ENCODE measurements around the gene HNRNPUL1. TPM values are rescaled to one million over a fixed set of nuclear protein-coding genes. Genes with fewer than 3 reads are reported as not detected.
A peak's percentile ranks its signal among the peaks of the same experiment; 100 is the strongest.

HNRNPUL1 gene
- total and polyA plus RNA-seq, 10 of the 15 experiments (the other 5 are each of a cell fraction or from before 2014, with no cell fraction given): 11.1 to 276 (median 117) TPM

DNA sequence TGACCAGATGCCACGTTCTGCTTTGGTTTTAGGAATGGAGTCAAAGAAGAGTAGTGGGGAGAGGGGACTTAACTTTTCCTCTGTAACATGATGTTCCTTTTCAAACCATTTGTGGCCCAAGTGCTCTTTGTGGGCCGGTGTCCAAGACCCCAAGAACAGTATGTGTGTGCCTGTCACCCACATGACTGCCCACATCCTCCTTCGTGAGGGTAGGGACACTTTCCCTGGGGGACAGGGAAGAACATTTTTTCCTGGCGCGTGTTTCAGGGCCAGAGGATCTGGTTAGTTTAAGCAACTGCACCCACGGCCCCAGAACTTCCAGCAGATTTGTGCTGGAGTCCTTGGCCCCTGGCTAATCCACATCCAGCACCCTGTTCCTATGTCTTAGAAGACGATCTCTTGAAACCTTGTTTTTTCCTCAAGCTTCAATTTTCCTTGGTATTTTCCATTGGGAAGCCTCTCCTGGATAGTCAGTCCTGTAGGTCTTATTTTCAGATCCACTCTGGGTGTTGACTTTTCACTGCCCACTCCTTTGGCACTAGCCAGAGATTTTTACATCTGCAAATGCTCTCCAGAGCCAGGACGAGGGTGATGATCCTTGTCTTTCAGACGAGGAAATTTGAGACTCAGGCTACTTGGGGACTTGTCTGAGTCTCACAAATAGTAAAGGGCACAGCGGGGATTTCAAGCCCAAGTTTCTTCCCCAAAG is 35.0 kb downstream of the HNRNPUL1 start (continued):
- TF ChIP-seq, protein P1, sequence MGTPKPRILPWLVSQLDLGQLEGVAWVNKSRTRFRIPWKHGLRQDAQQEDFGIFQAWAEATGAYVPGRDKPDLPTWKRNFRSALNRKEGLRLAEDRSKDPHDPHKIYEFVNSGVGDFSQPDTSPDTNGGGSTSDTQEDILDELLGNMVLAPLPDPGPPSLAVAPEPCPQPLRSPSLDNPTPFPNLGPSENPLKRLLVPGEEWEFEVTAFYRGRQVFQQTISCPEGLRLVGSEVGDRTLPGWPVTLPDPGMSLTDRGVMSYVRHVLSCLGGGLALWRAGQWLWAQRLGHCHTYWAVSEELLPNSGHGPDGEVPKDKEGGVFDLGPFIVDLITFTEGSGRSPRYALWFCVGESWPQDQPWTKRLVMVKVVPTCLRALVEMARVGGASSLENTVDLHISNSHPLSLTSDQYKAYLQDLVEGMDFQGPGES (IDR thresholded peaks at IDR 0.05): no peak
- TF ChIP-seq WRNIP1 (IDR thresholded peaks at IDR 0.05; ENCODE audit: borderline replicate concordance, low read depth, low read length): no peak

DNA sequence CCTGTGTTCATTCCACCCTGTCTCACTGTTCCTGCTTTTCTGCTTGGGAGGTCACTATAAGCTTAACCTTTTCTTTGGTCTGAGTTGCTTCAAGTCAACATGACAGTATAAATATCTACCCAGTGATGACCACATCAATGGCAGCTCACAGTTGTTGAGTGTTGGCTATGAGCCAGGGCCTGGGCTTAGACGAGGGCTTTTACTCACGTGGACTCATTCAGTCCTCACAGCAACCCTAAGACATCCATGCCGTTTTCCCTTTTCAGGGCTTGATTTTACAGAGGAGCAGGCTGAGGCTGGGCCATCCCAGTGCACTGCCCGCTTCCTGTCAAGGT is 35.5 kb downstream of the HNRNPUL1 start:
- H3K9ac ChIP-seq (ENCODE audit: control insufficient read depth, insufficient read depth, low read length): no peak overlapping the region
- H3K4me3 ChIP-seq: no peak overlapping the region
- H2AFZ ChIP-seq (ENCODE audit: control insufficient read depth, low read depth, low read length): no peak overlapping the region
- BruUV-seq (replicated peaks): no TSS peak
- intact Hi-C loops (cut with micrococcal nuclease; ENCODE audit: unreplicated experiment) (no loop called here), in situ Hi-C loops (cut with MboI) (no loop called here)
- no peak for ATAC-seq
- no peaks in the 10 kb centered on the region for H3K27me3 ChIP-seq (replicated peaks in 1 of 2; ENCODE audit: control insufficient read depth in 2 of 2, insufficient read depth in 2 of 2, low read length in 1 of 2)
- FAIRE-seq: no peak
- CTCF ChIA-PET: interaction anchor here (0.6 to 7.5 kb wide), 2 partner anchors 9 to 138 kb away, joined by 3 to 50 read pairs; no protein-coding TSS in a partner anchor
- no peaks in the 10 kb centered on the region for H4K20me1 ChIP-seq (ENCODE audit: control insufficient read depth, insufficient read depth)
- no peak for DNase-seq (ENCODE audit: low read depth, low spot score)
- POLR2A ChIA-PET: interaction anchor here (3.2 kb wide), 1 partner anchor 36 kb away, joined by 11 read pairs; the partner anchor contains the start of gene HNRNPUL1
- no peak for TF ChIP-seq ATF7 (IDR thresholded peaks at IDR 0.05; ENCODE audit: low read depth)
- TF ChIP-seq POLR2A (IDR thresholded peaks at IDR 0.05; ENCODE audit: low read depth, low read length): 0 out of 2 replicates have a peak, but pooled peaks have one; percentile 16
- WGBS (ENCODE audit: insufficient coverage, insufficient replicate concordance, low lambda C conversion rate, missing lambda C conversion rate): 26% methylated on average over 4 of the region's 4 CpGs
- H3K27ac ChIP-seq (ENCODE audit: control insufficient read depth, insufficient read depth): no peak overlapping the region; the same call in 1 of the 2 replicates
- peaks cover 10% of the 10 kb centered on the region for H3K79me2 ChIP-seq (ENCODE audit: control insufficient read depth, insufficient read depth, low read length)
- RAD21 ChIA-PET (ENCODE audit: unreplicated experiment): interaction anchor here (0.6 kb wide), 1 partner anchor 13 kb away, joined by 5 read pairs; no protein-coding TSS in a partner anchor
- SMC1A ChIA-PET (ENCODE audit: uncharacterized antibody, unreplicated experiment): no interaction called here
- H3K4me1 ChIP-seq (ENCODE audit: control insufficient read depth, insufficient read depth, low read length): peaks cover 66% of the 10 kb centered on the region
- peaks cover 50 to 55% of the 10 kb centered on the region in 2 experiments for H3K36me3 ChIP-seq (ENCODE audit: control insufficient read depth in 2 of 2, insufficient read depth in 2 of 2, low read length in 1 of 2)
- no peak overlapping the region for H3K4me2 ChIP-seq (ENCODE audit: control insufficient read depth, insufficient read depth)
- H3K9me3 ChIP-seq (replicated peaks; ENCODE audit: control insufficient read depth, insufficient read depth, low read length): no peaks in the 10 kb centered on the region
